HG03439 (cell line): ENCODE results near the gene IRX2.

Experiments used
- ATAC-seq: cut with Tn5 transposase; IDR thresholded peaks from one replicate; pipeline ENCODE4 v1.9.1; 2021; ENCODE audit warnings: mild to moderate bottlenecking, moderate library complexity; ENCODE audit not compliant: unreplicated experiment

The IRX2 gene

DNA sequence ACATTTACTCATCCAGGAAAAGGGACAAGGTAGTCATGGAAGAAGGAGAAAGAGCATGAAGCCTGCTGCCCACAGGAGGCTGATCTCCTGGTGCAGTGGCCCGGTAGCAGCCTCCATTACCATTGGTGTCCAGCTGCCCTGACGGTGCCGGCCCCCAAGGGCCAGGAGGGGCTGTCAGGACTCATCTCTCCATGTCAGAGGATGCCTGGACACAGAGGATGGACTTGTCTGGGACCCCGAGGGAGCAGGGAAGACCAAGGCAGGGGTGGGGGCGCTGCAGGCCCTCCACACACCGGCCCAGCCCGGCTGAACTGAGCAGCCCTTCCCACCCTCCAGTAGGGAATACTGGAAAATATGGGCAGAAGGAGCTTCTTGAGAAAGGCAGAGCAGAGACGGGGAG lies 52.2 kb downstream of the IRX2 start:
- ATAC-seq = no peak

DNA sequence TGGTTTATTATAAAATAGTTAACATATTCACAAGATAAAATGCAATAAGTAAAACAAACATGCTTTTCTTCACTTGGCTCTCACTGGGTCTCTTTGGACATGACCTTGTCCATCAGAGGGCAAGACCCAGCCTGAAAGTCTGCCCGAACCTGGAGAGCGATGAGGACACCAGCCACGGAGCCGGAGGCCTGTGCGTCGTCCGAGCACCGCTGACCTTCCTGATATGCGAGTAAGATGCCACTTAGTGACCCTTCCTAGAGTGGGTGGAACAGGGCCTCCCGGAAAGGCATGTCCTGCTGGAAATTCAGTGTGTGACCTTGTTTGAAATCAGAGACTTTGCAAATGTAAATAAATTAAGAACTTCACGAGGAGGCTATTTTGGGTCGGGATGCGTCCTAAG lies 52.9 kb downstream of the IRX2 start:
- ATAC-seq = no peak

DNA sequence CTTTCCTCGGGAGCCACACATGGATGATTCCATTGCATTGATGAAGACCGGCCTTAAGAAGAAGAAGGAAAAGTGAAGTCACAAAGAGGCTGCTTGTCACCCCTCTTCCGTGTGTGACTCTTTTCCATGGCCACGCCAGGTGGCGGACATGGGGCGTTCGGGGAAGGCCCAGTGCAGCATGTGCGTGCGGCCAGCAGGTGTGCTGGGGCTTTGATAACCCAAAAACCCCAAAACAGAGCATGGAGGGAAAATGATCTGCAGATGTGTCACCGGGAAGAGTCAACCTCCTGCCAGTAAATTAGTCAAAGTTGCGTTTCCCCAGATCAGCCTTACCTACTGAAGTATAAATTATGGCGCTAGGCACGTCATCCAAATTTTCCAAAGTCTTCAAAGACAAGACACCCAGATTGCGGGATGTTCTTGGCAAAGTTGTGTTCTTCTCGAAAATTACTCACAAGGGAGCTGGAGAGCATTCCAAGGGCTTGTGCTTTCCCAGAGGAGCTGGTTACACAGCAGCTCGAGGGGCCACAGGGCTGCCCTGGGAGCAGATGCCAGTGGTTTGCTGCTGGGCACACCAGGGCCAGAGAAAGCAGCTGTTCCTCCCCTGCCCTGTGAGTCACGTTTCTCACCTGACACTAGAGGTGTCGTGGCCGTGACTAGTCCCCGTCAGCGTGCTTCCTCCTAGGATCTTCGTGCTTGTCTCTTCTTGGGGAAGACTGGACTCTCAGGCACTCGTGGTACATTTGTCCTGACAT lies 53.9 kb downstream of the IRX2 start:
- ATAC-seq = no peak

DNA sequence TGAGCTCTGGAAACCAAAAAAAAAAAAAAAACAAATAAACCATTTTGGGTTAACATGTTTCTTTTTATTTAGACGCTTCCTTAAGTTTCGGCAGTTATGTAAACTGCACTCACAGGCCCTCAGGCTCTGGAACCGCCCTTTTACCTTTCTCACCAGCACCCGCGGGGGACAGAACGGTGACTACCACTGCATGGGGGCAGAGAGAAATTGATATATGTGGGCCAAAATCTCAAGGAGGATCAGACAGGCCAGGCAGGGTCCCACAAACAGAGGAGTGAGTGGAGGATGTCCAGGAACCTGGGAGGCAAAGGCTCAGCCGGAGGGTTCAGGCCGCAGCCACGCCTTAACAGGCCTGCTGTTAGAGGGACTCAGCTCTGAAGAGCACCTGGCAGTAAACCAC lies 54.4 kb downstream of the IRX2 start:
- ATAC-seq = no peak
